CD4-positive, alpha-beta T cell treated with Interleukin-6 for 4 hours (primary cell): ENCODE data around the gene DUSP3.

Experiments used
- DNase-seq: peaks from one replicate; pipeline ENCODE4 v3.0.0-alpha.2; 2020; ENCODE audit warnings: mixed read lengths

Gene DUSP3

GRCh38 chr17:43768382-43768781 lies 10.4 kb downstream of the DUSP3 start:
- DNase-seq, result no peak

- no peak for DNase-seq
Measured at GRCh38 chr17:43767713-43768059, 11.1 kb downstream of the DUSP3 start.

GRCh38 chr17:43767053-43767712 lies 11.6 kb downstream of the DUSP3 start:
- DNase-seq, result no peak

GRCh38 chr17:43766413-43767052 lies 12.2 kb downstream of the DUSP3 start:
- DNase-seq, result peak; percentile 62

- DNase-seq, result peak; percentile 92
Measured at GRCh38 chr17:43760254-43760852, 18.4 kb downstream of the DUSP3 start.

GRCh38 chr17:43759836-43760235 lies 18.9 kb downstream of the DUSP3 start:
- DNase-seq, result no peak

- DNase-seq, result no peak
Measured at GRCh38 chr17:43758497-43759174, 20.1 kb downstream of the DUSP3 start, which contains the start of gene SOST. SOST (minus strand) TSS chr17:43758791; CDS start chr17:43758741, 50 bp downstream.

- no peak for DNase-seq
Measured at GRCh38 chr17:43758086-43758485, 20.7 kb downstream of the DUSP3 start.

GRCh38 chr17:43757171-43757660 lies 21.6 kb downstream of the DUSP3 start:
- no peak for DNase-seq

GRCh38 chr17:43756201-43756600 lies 22.6 kb downstream of the DUSP3 start:
- DNase-seq, result no peak

GRCh38 chr17:43755389-43755875 lies 23.3 kb downstream of the DUSP3 start:
- DNase-seq, result no peak

GRCh38 chr17:43754947-43755346 lies 23.8 kb downstream of the DUSP3 start:
- no peak for DNase-seq

- no peak for DNase-seq
Measured at GRCh38 chr17:43753493-43754129, 25.2 kb downstream of the DUSP3 start.

- no peak for DNase-seq
Measured at GRCh38 chr17:43750153-43750552, 28.6 kb downstream of the DUSP3 start.

GRCh38 chr17:43745541-43745940 lies 33.2 kb downstream of the DUSP3 start:
- no peak for DNase-seq

- DNase-seq, result no peak
Measured at GRCh38 chr17:43741636-43742035, 37.1 kb downstream of the DUSP3 start.

- no peak for DNase-seq
Measured at GRCh38 chr17:43740541-43740940, 38.2 kb downstream of the DUSP3 start.

GRCh38 chr17:43737722-43738121 lies 41.1 kb downstream of the DUSP3 start:
- DNase-seq, result no peak

- no peak for DNase-seq
Measured at GRCh38 chr17:43736389-43736788, 42.4 kb downstream of the DUSP3 start.

GRCh38 chr17:43734376-43734775 lies 44.4 kb downstream of the DUSP3 start:
- DNase-seq, result no peak

- no peak for DNase-seq
Measured at GRCh38 chr17:43733956-43734355, 44.8 kb downstream of the DUSP3 start.

- no peak for DNase-seq
Measured at GRCh38 chr17:43732958-43733357, 45.8 kb downstream of the DUSP3 start.

- DNase-seq, result no peak
Measured at GRCh38 chr17:43728081-43728480, 50.7 kb downstream of the DUSP3 start.
